ENCODE results near the gene ISCA2. TPM values are rescaled to one million over a fixed set of nuclear protein-coding genes. Genes with fewer than 3 reads are reported as not detected.

Gene ISCA2
- total RNA-seq, 2 donors from 2014 or later, result 20.3 to 28.5 TPM

GRCh38 chr14:74472601-74473000 lies 21.0 kb upstream of the ISCA2 start:
- Mint-ChIP-seq H3K4me3 (no peak overlapping the region), H3K27me3 (no peaks in the 10 kb centered on the region), H3K27ac (no peak overlapping the region), H3K9me3 (no peaks in the 10 kb centered on the region), H3K4me1 (no peaks in the 10 kb centered on the region), H3K36me3 (ENCODE audit: low read depth) (no peaks in the 10 kb centered on the region)
- ATAC-seq (replicated peaks), result no peak

GRCh38 chr14:74474376-74474775 lies 19.2 kb upstream of the ISCA2 start:
- H3K27me3 Mint-ChIP-seq, result no peaks in the 10 kb centered on the region
- no peak for ATAC-seq (replicated peaks)
- H3K9me3 Mint-ChIP-seq, result no peaks in the 10 kb centered on the region
- no peaks in the 10 kb centered on the region for H3K4me1 Mint-ChIP-seq
- no peak overlapping the region for H3K4me3 Mint-ChIP-seq
- peaks cover 9% of the 10 kb centered on the region for H3K36me3 Mint-ChIP-seq (ENCODE audit: low read depth)
- H3K27ac Mint-ChIP-seq, result no peak overlapping the region

- Mint-ChIP-seq H3K27ac (peak overlapping the region; percentile 13), H3K9me3 (no peaks in the 10 kb centered on the region), H3K4me3 (no peak overlapping the region), H3K36me3 (ENCODE audit: low read depth) (peaks cover 22% of the 10 kb centered on the region), H3K27me3 (no peaks in the 10 kb centered on the region), H3K4me1 (no peaks in the 10 kb centered on the region)
- ATAC-seq (replicated peaks), result peak; percentile 35
Observed at GRCh38 chr14:74475678-74476077, 17.9 kb upstream of the ISCA2 start.

GRCh38 chr14:74476107-74476506 lies 17.5 kb upstream of the ISCA2 start:
- Mint-ChIP-seq H3K36me3 (ENCODE audit: low read depth) (peaks cover 26% of the 10 kb centered on the region), H3K27ac (peak overlapping the region; percentile 13), H3K9me3 (no peaks in the 10 kb centered on the region), H3K4me1 (no peaks in the 10 kb centered on the region), H3K4me3 (no peak overlapping the region), H3K27me3 (no peaks in the 10 kb centered on the region)
- ATAC-seq (replicated peaks), result no peak

- H3K9me3 Mint-ChIP-seq, result no peaks in the 10 kb centered on the region
- H3K4me3 Mint-ChIP-seq, result no peak overlapping the region
- H3K27me3 Mint-ChIP-seq, result no peaks in the 10 kb centered on the region
- H3K36me3 Mint-ChIP-seq (ENCODE audit: low read depth), result peaks cover 31% of the 10 kb centered on the region
- no peak overlapping the region for H3K27ac Mint-ChIP-seq
- H3K4me1 Mint-ChIP-seq, result no peaks in the 10 kb centered on the region
- ATAC-seq (replicated peaks), result no peak
Observed at GRCh38 chr14:74476607-74477006, 17.0 kb upstream of the ISCA2 start.

GRCh38 chr14:74478996-74479635 lies 14.4 kb upstream of the ISCA2 start:
- Mint-ChIP-seq H3K27ac (no peak overlapping the region), H3K36me3 (ENCODE audit: low read depth) (peaks cover 53% of the 10 kb centered on the region), H3K4me3 (no peak overlapping the region), H3K9me3 (no peaks in the 10 kb centered on the region), H3K27me3 (no peaks in the 10 kb centered on the region), H3K4me1 (no peaks in the 10 kb centered on the region)
- ATAC-seq (replicated peaks), result no peak

GRCh38 chr14:74480046-74480445 lies 13.5 kb upstream of the ISCA2 start:
- Mint-ChIP-seq H3K36me3 (ENCODE audit: low read depth) (peaks cover 62% of the 10 kb centered on the region), H3K27me3 (no peaks in the 10 kb centered on the region)
- no peak for ATAC-seq (replicated peaks)

GRCh38 chr14:74482571-74482970 lies 11.0 kb upstream of the ISCA2 start:
- Mint-ChIP-seq H3K27ac (no peak overlapping the region), H3K36me3 (ENCODE audit: low read depth) (peaks cover 62% of the 10 kb centered on the region), H3K4me1 (no peaks in the 10 kb centered on the region), H3K4me3 (no peak overlapping the region), H3K27me3 (no peaks in the 10 kb centered on the region), H3K9me3 (no peaks in the 10 kb centered on the region)
- ATAC-seq (replicated peaks), result no peak

More at GRCh38 chr14:74480046-74480445, 13.5 kb upstream of the ISCA2 start:
- Mint-ChIP-seq H3K4me3 (no peak overlapping the region), H3K4me1 (no peaks in the 10 kb centered on the region), H3K9me3 (no peaks in the 10 kb centered on the region), H3K27ac (no peak overlapping the region)

- H3K27me3 Mint-ChIP-seq, result no peaks in the 10 kb centered on the region
- H3K9me3 Mint-ChIP-seq, result no peaks in the 10 kb centered on the region
- H3K4me1 Mint-ChIP-seq, result no peaks in the 10 kb centered on the region
- H3K27ac Mint-ChIP-seq, result no peak overlapping the region
- H3K36me3 Mint-ChIP-seq (ENCODE audit: low read depth), result peaks cover 57% of the 10 kb centered on the region
- ATAC-seq (replicated peaks), result no peak
- no peak overlapping the region for H3K4me3 Mint-ChIP-seq
Observed at GRCh38 chr14:74483321-74483720, 10.2 kb upstream of the ISCA2 start.

- Mint-ChIP-seq H3K27me3 (no peaks in the 10 kb centered on the region), H3K4me1 (peaks cover 5% of the 10 kb centered on the region), H3K4me3 (no peak overlapping the region), H3K27ac (no peak overlapping the region), H3K9me3 (no peaks in the 10 kb centered on the region), H3K36me3 (ENCODE audit: low read depth) (peaks cover 35% of the 10 kb centered on the region)
- ATAC-seq (replicated peaks), result no peak
Observed at GRCh38 chr14:74486164-74486563, 7.4 kb upstream of the ISCA2 start.

GRCh38 chr14:74488786-74489397 lies 4.7 kb upstream of the ISCA2 start:
- no peaks in the 10 kb centered on the region for H3K27me3 Mint-ChIP-seq
- H3K4me1 Mint-ChIP-seq, result peaks cover 5% of the 10 kb centered on the region
- no peak overlapping the region for H3K27ac Mint-ChIP-seq
- no peak for ATAC-seq (replicated peaks)
- H3K36me3 Mint-ChIP-seq (ENCODE audit: low read depth), result peaks cover 17% of the 10 kb centered on the region
- no peak overlapping the region for H3K4me3 Mint-ChIP-seq
- H3K9me3 Mint-ChIP-seq, result no peaks in the 10 kb centered on the region

- H3K27ac Mint-ChIP-seq, result no peak overlapping the region
- H3K4me1 Mint-ChIP-seq, result peaks cover 9% of the 10 kb centered on the region
- H3K27me3 Mint-ChIP-seq, result no peaks in the 10 kb centered on the region
- no peak overlapping the region for H3K4me3 Mint-ChIP-seq
- peaks cover 12% of the 10 kb centered on the region for H3K36me3 Mint-ChIP-seq (ENCODE audit: low read depth)
- no peak for ATAC-seq (replicated peaks)
- no peaks in the 10 kb centered on the region for H3K9me3 Mint-ChIP-seq
Observed at GRCh38 chr14:74490486-74490885, 3.1 kb upstream of the ISCA2 start.

GRCh38 chr14:74491956-74492775 lies 1.4 kb upstream of the ISCA2 start:
- no peaks in the 10 kb centered on the region for H3K9me3 Mint-ChIP-seq
- peaks cover 9% of the 10 kb centered on the region for H3K4me1 Mint-ChIP-seq
- no peak overlapping the region for H3K4me3 Mint-ChIP-seq
- no peak for ATAC-seq (replicated peaks)
- H3K36me3 Mint-ChIP-seq (ENCODE audit: low read depth), result peaks cover 13% of the 10 kb centered on the region
- H3K27me3 Mint-ChIP-seq, result no peaks in the 10 kb centered on the region
- no peak overlapping the region for H3K27ac Mint-ChIP-seq

GRCh38 chr14:74492776-74493342 lies 706 bp upstream of the ISCA2 start, which contains the start of gene NPC2:
NPC2 (minus strand) TSS chr14:74493305; CDS start chr14:74493274, 31 bp downstream.
- no peak within 1 kb of the TSS for H3K4me3 Mint-ChIP-seq
- H3K36me3 Mint-ChIP-seq (ENCODE audit: low read depth), result peaks cover 13% of the 10 kb centered on the region
- ATAC-seq (replicated peaks), result peak; percentile 0
- H3K4me1 Mint-ChIP-seq, result peaks cover 9% of the 10 kb centered on the region
- peak within 1 kb of the TSS; percentile 90 for H3K27ac Mint-ChIP-seq
- H3K27me3 Mint-ChIP-seq, result no peaks in the 10 kb centered on the region
- H3K9me3 Mint-ChIP-seq, result no peaks in the 10 kb centered on the region

Measured in activated T-helper 17 cell treated with anti-CD3 and anti-CD28 coated beads, Interleukin-2, amount 50 U/mL, for 72 hours (primary cell).